ENCODE measurements around the gene REM2.

REM2 gene

DNA sequence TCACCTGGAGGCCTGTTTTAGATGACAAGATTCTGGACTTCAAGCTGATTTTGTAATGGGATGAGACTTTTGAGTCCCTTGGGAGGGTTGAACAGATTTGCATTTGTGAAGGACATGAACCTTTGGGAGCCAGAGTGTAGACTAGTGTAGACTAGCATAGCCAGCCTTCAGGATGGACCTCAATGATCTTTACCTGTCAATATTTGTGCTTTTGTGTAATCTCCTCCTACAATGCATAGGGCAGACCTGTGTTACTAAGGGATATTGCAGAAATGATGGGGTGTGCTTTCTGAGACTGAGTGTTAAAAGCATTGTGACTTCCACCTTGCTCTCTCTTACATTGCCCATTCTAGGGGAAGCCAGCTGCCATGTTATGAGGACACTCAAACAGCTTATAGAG lies 21.4 kb upstream of the REM2 start:
- Histone ChIP-seq H3K36me3 (ENCODE audit: control insufficient read depth in 2 of 2, insufficient read depth in 2 of 2, low read length in 2 of 2) (no peaks in the 10 kb centered on the region), H3K4me3 (ENCODE audit: low read length in 2 of 2) (no peak overlapping the region), H3K9ac (ENCODE audit: low read depth in 1 of 2, low read length in 2 of 2) (no peak overlapping the region), H3K9me3 (ENCODE audit: control insufficient read depth in 2 of 2, low read length in 2 of 2) (no peaks in the 10 kb centered on the region), H3K27ac (ENCODE audit: low read depth in 2 of 2, low read length in 2 of 2) (no peak overlapping the region), H3K4me1 (ENCODE audit: control insufficient read depth in 2 of 2, insufficient read depth in 2 of 2, low read length in 2 of 2) (no peaks in the 10 kb centered on the region), H3K27me3 (ENCODE audit: control insufficient read depth in 2 of 2, insufficient read depth in 2 of 2, low read length in 2 of 2) (no peaks in the 10 kb centered on the region)

DNA sequence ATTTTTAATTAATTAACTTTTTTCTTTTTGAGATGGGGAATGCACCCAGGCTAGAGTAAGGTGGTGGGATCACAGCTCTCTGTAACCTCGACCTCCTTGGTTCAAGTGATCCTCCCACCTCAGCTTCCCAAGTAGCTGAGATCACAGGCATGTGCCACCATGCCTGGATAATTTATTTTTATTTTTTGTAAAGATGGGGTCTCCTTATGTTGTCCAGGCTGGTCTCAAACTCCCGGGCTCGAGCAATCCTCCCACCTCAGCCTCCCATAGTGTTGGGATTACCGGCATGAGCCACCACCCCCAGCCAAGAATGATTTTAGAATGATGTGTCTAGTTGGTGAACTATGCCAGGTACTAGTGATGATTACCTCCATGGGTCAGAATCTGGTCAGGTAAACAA lies 18.0 kb upstream of the REM2 start:
- Histone ChIP-seq H3K4me1 (ENCODE audit: control insufficient read depth in 2 of 2, insufficient read depth in 2 of 2, low read length in 2 of 2) (peaks cover 0 to 1% of the 10 kb centered on the region in 2 donors), H3K27ac (ENCODE audit: low read depth in 2 of 2, low read length in 2 of 2) (no peak overlapping the region), H3K9me3 (ENCODE audit: control insufficient read depth in 2 of 2, low read length in 2 of 2) (no peaks in the 10 kb centered on the region), H3K4me3 (ENCODE audit: low read length in 2 of 2) (no peak overlapping the region), H3K36me3 (ENCODE audit: control insufficient read depth in 2 of 2, insufficient read depth in 2 of 2, low read length in 2 of 2) (no peaks in the 10 kb centered on the region), H3K9ac (ENCODE audit: low read depth in 1 of 2, low read length in 2 of 2) (no peak overlapping the region), H3K27me3 (ENCODE audit: control insufficient read depth in 2 of 2, insufficient read depth in 2 of 2, low read length in 2 of 2) (no peaks in the 10 kb centered on the region)

DNA sequence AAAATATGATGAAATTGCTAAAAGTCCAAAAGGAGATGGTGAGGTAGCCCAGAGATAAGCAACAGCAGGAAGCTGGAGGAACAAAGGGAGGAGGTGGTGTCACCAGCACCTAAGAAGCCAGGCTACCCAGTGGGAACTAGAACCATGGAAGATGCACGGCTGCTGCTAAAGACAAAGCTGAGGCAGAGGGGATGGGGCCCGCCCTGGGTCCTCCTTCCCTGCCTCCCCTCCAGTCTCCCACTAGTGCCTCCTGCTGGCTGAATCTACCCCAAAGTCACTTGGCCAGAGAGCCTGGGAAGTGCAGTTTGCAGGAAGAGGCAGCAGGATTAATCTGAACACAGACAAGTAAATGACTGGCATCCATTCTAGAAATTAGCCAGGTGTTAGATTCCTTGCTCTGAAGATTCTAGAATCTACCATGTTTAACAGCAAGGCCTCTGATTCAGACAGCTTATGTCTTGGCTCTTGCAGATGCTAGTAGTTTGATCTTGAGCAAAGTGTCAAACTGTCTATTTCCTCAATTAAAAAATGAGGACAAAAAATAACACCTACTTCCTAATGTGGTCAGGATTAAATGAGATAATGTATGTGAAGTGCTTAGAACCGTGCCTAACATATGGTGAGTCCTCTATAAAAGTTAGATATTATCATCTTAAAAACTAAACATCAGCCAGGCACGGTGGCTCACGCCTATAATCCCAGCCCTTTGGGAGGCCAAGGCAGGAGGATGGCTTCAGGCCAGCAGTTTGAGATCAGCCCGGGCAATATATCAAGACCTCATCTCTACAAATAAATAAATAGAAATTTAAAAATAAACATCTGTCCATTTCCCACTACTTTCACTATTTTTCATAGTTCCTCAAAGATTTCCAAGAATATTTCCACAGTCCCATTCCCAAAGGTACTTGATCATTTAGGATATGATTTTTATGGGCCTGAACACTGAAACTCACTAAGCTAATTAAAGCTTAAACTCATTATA lies 17.3 kb upstream of the REM2 start:
- Histone ChIP-seq H3K4me3 (ENCODE audit: low read length in 2 of 2) (no peak overlapping the region), H3K9me3 (ENCODE audit: control insufficient read depth in 2 of 2, low read length in 2 of 2) (no peaks in the 10 kb centered on the region), H3K4me1 (ENCODE audit: control insufficient read depth in 2 of 2, insufficient read depth in 2 of 2, low read length in 2 of 2) (peaks cover 4 to 5% of the 10 kb centered on the region in 2 donors), H3K27me3 (ENCODE audit: control insufficient read depth in 2 of 2, insufficient read depth in 2 of 2, low read length in 2 of 2) (no peaks in the 10 kb centered on the region), H3K36me3 (ENCODE audit: control insufficient read depth in 2 of 2, insufficient read depth in 2 of 2, low read length in 2 of 2) (no peaks in the 10 kb centered on the region), H3K27ac (ENCODE audit: low read depth in 2 of 2, low read length in 2 of 2) (no peak overlapping the region), H3K9ac (ENCODE audit: low read depth in 1 of 2, low read length in 2 of 2) (no peak overlapping the region)

DNA sequence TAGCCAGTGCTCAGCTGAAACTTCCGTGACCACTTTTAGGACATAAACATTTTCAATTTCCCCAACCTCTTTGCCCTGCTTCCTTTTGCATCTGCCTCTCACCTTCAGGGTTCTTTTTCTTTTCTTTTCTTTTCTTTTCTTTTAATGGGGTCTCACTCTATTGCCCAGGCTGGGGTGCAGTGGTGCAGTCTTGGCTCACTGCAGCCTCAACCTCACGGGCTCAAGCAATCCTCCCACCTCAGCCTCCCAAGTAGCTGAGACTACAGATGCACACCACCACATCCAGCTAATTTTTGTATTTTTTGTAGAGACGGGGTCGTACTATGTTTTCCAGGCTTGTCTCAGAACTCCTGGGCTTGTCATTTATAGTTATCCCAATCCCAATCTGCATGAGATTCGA lies 16.1 kb upstream of the REM2 start:
- H3K9me3 ChIP-seq (ENCODE audit: control insufficient read depth in 2 of 2, low read length in 2 of 2), result no peaks in the 10 kb centered on the region
- no peak overlapping the region for H3K4me3 ChIP-seq (ENCODE audit: low read length in 2 of 2)
- no peak overlapping the region for H3K27ac ChIP-seq (ENCODE audit: low read depth in 2 of 2, low read length in 2 of 2)
- H3K36me3 ChIP-seq (ENCODE audit: control insufficient read depth in 2 of 2, insufficient read depth in 2 of 2, low read length in 2 of 2), result no peaks in the 10 kb centered on the region
- peaks cover 7 to 9% of the 10 kb centered on the region in 2 donors for H3K4me1 ChIP-seq (ENCODE audit: control insufficient read depth in 2 of 2, insufficient read depth in 2 of 2, low read length in 2 of 2)
- H3K27me3 ChIP-seq (ENCODE audit: control insufficient read depth in 2 of 2, insufficient read depth in 2 of 2, low read length in 2 of 2), result no peaks in the 10 kb centered on the region
- no peak overlapping the region for H3K9ac ChIP-seq (ENCODE audit: low read depth in 1 of 2, low read length in 2 of 2)

DNA sequence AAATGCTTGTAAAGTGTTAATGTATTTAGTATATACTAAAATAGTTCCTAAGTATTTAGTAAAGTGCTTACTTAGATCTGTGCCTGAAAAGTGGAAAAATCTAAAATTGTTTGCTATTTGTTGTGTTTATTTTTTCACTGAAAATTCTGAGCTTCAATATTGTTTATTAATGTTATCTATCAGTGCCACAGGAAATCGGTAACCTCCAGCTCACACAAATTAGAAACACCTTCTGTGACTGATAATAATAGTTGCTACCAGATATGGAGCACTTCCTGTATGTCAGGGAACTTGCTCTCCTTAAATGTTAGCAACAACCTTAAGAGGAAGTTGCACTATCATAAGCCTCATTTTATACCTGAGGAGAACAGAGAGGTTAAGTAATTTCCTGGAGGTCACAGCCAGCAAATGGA lies 12.2 kb upstream of the REM2 start:
- H3K27me3 ChIP-seq (ENCODE audit: control insufficient read depth in 2 of 2, insufficient read depth in 2 of 2, low read length in 2 of 2), result no peaks in the 10 kb centered on the region
- peak overlapping the region; percentile 90 to 95 for H3K4me3 ChIP-seq (ENCODE audit: low read length in 2 of 2)
- H3K27ac ChIP-seq (ENCODE audit: low read depth in 2 of 2, low read length in 2 of 2), result peak overlapping the region; percentile 99 to 100
- no peaks in the 10 kb centered on the region for H3K9me3 ChIP-seq (ENCODE audit: control insufficient read depth in 2 of 2, low read length in 2 of 2)
- H3K4me1 ChIP-seq (ENCODE audit: control insufficient read depth in 2 of 2, insufficient read depth in 2 of 2, low read length in 2 of 2), result peaks cover 16 to 21% of the 10 kb centered on the region in 2 donors
- peak overlapping the region; percentile 92 to 98 for H3K9ac ChIP-seq (ENCODE audit: low read depth in 1 of 2, low read length in 2 of 2)
- peaks cover 20 to 22% of the 10 kb centered on the region in 2 donors for H3K36me3 ChIP-seq (ENCODE audit: control insufficient read depth in 2 of 2, insufficient read depth in 2 of 2, low read length in 2 of 2)

DNA sequence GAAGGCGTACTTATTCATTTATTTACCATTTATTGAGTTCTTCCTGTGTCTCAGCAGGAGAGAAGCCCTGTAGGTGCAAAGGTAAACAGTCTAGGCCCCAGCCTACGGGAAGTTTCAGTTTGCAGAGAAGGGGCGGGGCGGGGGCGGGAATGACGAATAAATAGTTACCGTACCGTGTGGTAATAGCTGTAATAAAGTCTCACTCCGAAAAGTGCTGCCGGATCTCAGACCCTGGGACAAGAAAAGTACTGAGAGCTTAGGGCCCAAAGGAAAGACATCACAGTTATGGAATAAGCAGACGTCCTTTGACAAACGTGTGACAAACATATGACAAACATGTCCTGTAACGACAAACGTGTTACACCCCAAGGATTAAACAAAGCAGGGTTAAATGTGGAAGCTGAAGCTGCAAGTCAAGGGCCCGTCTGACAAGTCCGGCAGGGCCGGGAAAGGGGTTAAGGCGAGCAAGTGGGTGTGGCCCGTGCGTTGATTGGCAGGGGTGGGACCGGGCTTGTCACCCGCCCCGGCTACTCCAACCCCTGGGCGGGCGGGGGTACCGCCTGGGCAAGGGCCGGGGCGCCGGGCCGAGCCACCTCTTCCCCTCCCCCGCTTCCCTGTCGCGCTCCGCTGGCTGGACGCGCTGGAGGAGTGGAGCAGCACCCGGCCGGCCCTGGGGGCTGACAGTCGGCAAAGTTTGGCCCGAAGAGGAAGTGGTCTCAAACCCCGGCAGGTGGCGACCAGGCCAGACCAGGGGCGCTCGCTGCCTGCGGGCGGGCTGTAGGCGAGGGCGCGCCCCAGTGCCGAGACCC lies 11.6 kb upstream of the REM2 start, which contains the start of gene LRP10:
Gene LRP10, plus strand, starts transcription at position 517 of the 809 bp plus-strand sequence. CDS start 564 bp downstream, outside the sequence.
- Histone ChIP-seq H3K36me3 (ENCODE audit: control insufficient read depth in 2 of 2, insufficient read depth in 2 of 2, low read length in 2 of 2) (peaks cover 26 to 28% of the 10 kb centered on the region in 2 donors), H3K27me3 (ENCODE audit: control insufficient read depth in 2 of 2, insufficient read depth in 2 of 2, low read length in 2 of 2) (no peaks in the 10 kb centered on the region), H3K9me3 (ENCODE audit: control insufficient read depth in 2 of 2, low read length in 2 of 2) (no peaks in the 10 kb centered on the region), H3K4me3 (ENCODE audit: low read length in 2 of 2) (peak within 1 kb of the TSS; percentile 90 to 95), H3K27ac (ENCODE audit: low read depth in 2 of 2, low read length in 2 of 2) (peak within 1 kb of the TSS; percentile 99 to 100), H3K4me1 (ENCODE audit: control insufficient read depth in 2 of 2, insufficient read depth in 2 of 2, low read length in 2 of 2) (peaks cover 16 to 21% of the 10 kb centered on the region in 2 donors), H3K9ac (ENCODE audit: low read depth in 1 of 2, low read length in 2 of 2) (peak within 1 kb of the TSS; percentile 92 to 98)

DNA sequence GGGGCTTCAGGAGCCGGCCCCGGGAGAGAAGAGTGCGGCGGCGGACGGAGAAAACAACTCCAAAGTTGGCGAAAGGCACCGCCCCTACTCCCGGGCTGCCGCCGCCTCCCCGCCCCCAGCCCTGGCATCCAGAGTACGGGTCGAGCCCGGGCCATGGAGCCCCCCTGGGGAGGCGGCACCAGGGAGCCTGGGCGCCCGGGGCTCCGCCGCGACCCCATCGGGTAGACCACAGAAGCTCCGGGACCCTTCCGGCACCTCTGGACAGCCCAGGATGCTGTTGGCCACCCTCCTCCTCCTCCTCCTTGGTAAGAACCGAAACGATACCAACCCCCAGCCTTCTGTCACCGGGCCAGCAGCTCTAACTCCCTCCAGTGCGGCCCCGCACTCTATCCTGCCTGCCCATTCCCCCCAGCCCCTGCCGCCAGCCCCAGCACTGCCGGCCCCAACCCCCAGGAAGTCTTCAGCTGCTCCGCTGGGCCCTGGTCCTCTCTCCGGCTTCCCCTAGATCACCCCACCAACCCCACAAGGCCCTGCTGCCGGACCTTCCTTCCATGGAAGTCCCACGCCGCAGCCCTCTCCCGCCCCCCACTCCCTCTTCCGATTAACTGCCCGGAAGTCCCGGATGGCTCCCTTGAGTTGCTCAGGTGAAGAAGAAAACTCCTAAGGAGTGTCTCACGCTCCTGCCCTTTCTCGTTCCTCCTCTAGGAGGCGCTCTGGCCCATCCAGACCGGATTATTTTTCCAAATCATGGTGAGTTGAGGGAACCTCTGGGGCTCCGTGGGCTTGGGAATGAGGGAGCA lies 10.8 kb upstream of the REM2 start:
- peaks cover 33 to 36% of the 10 kb centered on the region in 2 donors for H3K36me3 ChIP-seq (ENCODE audit: control insufficient read depth in 2 of 2, insufficient read depth in 2 of 2, low read length in 2 of 2)
- no peaks in the 10 kb centered on the region for H3K9me3 ChIP-seq (ENCODE audit: control insufficient read depth in 2 of 2, low read length in 2 of 2)
- peaks cover 16 to 21% of the 10 kb centered on the region in 2 donors for H3K4me1 ChIP-seq (ENCODE audit: control insufficient read depth in 2 of 2, insufficient read depth in 2 of 2, low read length in 2 of 2)
- H3K27me3 ChIP-seq (ENCODE audit: control insufficient read depth in 2 of 2, insufficient read depth in 2 of 2, low read length in 2 of 2), result no peaks in the 10 kb centered on the region
- H3K27ac ChIP-seq (ENCODE audit: low read depth in 2 of 2, low read length in 2 of 2), result peak overlapping the region; percentile 99 to 100
- peak overlapping the region; percentile 92 to 98 for H3K9ac ChIP-seq (ENCODE audit: low read depth in 1 of 2, low read length in 2 of 2)
- peak overlapping the region; percentile 90 to 95 for H3K4me3 ChIP-seq (ENCODE audit: low read length in 2 of 2)

DNA sequence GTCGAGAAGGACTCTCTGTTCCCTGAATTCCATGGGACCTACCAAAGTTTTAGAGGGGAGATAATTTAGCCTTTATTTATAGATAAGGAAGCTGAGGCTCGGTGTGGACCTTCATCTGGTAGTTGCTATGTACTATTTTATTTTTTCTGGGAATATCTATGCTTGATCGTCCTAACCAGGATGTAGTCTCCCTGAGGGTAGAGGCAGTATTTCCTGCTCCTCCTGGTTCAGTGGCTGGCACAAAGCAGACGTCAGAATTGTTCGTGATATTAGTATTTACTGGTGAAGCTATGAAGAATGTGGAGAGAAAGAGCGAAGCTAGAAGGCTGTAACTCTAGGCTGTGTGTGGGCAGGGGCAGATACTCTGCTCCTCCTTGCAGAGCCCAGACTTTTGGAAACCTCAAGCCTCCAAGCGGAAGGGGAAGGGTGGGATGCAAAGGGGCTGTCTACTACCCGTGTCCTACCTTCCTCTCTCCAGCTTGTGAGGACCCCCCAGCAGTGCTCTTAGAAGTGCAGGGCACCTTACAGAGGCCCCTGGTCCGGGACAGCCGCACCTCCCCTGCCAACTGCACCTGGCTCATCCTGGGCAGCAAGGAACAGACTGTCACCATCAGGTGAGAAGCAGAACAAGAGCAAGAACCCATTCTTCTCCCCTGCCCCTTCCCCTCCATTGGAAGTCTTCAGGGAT lies 10.0 kb upstream of the REM2 start:
- Histone ChIP-seq H3K27me3 (ENCODE audit: control insufficient read depth in 2 of 2, insufficient read depth in 2 of 2, low read length in 2 of 2) (no peaks in the 10 kb centered on the region), H3K4me1 (ENCODE audit: control insufficient read depth in 2 of 2, insufficient read depth in 2 of 2, low read length in 2 of 2) (peaks cover 16 to 21% of the 10 kb centered on the region in 2 donors), H3K36me3 (ENCODE audit: control insufficient read depth in 2 of 2, insufficient read depth in 2 of 2, low read length in 2 of 2) (peaks cover 41 to 43% of the 10 kb centered on the region in 2 donors), H3K9ac (ENCODE audit: low read depth in 1 of 2, low read length in 2 of 2) (peak overlapping the region; percentile 92 to 98), H3K4me3 (ENCODE audit: low read length in 2 of 2) (peak overlapping the region; percentile 90 to 95), H3K27ac (ENCODE audit: low read depth in 2 of 2, low read length in 2 of 2) (peak overlapping the region; percentile 60 to 99), H3K9me3 (ENCODE audit: control insufficient read depth in 2 of 2, low read length in 2 of 2) (no peaks in the 10 kb centered on the region)

All from mucosa of rectum (tissue), 2 donors.